ENCODE data around the gene BFSP1.

Gene BFSP1

GRCh38 chr20:17530716-17531664, at the start of gene BFSP1:
TSS of gene BFSP1 (minus strand) at chr20:17531379. CDS start at chr20:17531329, 50 bp downstream.
- DNase-seq, result peak; percentile 35

GRCh38 chr20:17580895-17581294, 49.7 kb upstream of the BFSP1 start:
- DNase-seq, result no peak

- DNase-seq, result no peak
Observed at GRCh38 chr20:17579369-17580039, 48.3 kb upstream of the BFSP1 start.

- DNase-seq, result no peak
Observed at GRCh38 chr20:17576215-17576614, 45.0 kb upstream of the BFSP1 start.

- DNase-seq, result no peak
Observed at GRCh38 chr20:17573463-17573862, 42.3 kb upstream of the BFSP1 start.

GRCh38 chr20:17572034-17572638, 41.0 kb upstream of the BFSP1 start:
- DNase-seq, result no peak

GRCh38 chr20:17571153-17571527, 40.0 kb upstream of the BFSP1 start:
- DNase-seq, result peak; percentile 12

GRCh38 chr20:17570347-17571152, 39.4 kb upstream of the BFSP1 start:
- peak; percentile 17 for DNase-seq

GRCh38 chr20:17569616-17570346, 38.6 kb upstream of the BFSP1 start, which contains the start of gene DSTN:
TSS of gene DSTN (plus strand) at chr20:17570075. CDS start at chr20:17570209, 134 bp downstream.
- DNase-seq, result peak; percentile 88

GRCh38 chr20:17568972-17569521, 37.9 kb upstream of the BFSP1 start:
- peak; percentile 23 for DNase-seq

- no peak for DNase-seq
Observed at GRCh38 chr20:17568045-17568788, 37.0 kb upstream of the BFSP1 start.

GRCh38 chr20:17566345-17566744, 35.2 kb upstream of the BFSP1 start:
- DNase-seq, result no peak

GRCh38 chr20:17565169-17565845, 34.1 kb upstream of the BFSP1 start:
- no peak for DNase-seq

GRCh38 chr20:17562804-17563305, 31.7 kb upstream of the BFSP1 start:
- no peak for DNase-seq

- DNase-seq, result no peak
Observed at GRCh38 chr20:17560344-17561074, 29.3 kb upstream of the BFSP1 start.

GRCh38 chr20:17559338-17559737, 28.2 kb upstream of the BFSP1 start:
- DNase-seq, result no peak

GRCh38 chr20:17558941-17559304, 27.7 kb upstream of the BFSP1 start:
- DNase-seq, result no peak

- DNase-seq, result no peak
Observed at GRCh38 chr20:17558154-17558940, 27.2 kb upstream of the BFSP1 start.

- no peak for DNase-seq
Observed at GRCh38 chr20:17557675-17558006, 26.5 kb upstream of the BFSP1 start.

Data from CD4-positive, alpha-beta T cell treated with Interleukin-21 for 1 hour (primary cell).